ENCODE results near the gene MRPL57.
"Not testable (repeated sequence)": the region's sequence is repeated elsewhere in the genome, so short reads cannot be mapped to it uniquely, and the experiment has no call there.

Gene MRPL57

GRCh38 chr13:21176215-21176981 lies at the start of gene MRPL57, which contains the start of gene SKA3:
TSS of gene MRPL57 (plus strand) at chr13:21176658. CDS start at chr13:21176917, 259 bp downstream.
TSS of gene SKA3 (minus strand) at chr13:21176552. CDS start at chr13:21176477, 75 bp downstream.
- Histone ChIP-seq H3K27ac (peak within 1 kb of the TSS; percentile 94), H3K27me3 (ENCODE audit: insufficient read depth, low read depth, severe bottlenecking) (no peaks in the 10 kb centered on the region), H3K9me3 (ENCODE audit: severe bottlenecking) (no peaks in the 10 kb centered on the region), H3K36me3 (peaks cover 26% of the 10 kb centered on the region), H3K4me3 (ENCODE audit: low read depth, low read length) (peak within 1 kb of the TSS; percentile 78)
- TF ChIP-seq, protein P1, sequence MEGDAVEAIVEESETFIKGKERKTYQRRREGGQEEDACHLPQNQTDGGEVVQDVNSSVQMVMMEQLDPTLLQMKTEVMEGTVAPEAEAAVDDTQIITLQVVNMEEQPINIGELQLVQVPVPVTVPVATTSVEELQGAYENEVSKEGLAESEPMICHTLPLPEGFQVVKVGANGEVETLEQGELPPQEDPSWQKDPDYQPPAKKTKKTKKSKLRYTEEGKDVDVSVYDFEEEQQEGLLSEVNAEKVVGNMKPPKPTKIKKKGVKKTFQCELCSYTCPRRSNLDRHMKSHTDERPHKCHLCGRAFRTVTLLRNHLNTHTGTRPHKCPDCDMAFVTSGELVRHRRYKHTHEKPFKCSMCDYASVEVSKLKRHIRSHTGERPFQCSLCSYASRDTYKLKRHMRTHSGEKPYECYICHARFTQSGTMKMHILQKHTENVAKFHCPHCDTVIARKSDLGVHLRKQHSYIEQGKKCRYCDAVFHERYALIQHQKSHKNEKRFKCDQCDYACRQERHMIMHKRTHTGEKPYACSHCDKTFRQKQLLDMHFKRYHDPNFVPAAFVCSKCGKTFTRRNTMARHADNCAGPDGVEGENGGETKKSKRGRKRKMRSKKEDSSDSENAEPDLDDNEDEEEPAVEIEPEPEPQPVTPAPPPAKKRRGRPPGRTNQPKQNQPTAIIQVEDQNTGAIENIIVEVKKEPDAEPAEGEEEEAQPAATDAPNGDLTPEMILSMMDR (IDR thresholded peaks at IDR 0.05; ENCODE audit: low read depth, low read length) = no peak
- DNase-seq = peak; percentile 97

- Histone ChIP-seq H3K36me3 (no peaks in the 10 kb centered on the region), H3K27me3 (ENCODE audit: insufficient read depth, low read depth, severe bottlenecking) (no peaks in the 10 kb centered on the region), H3K9me3 (ENCODE audit: severe bottlenecking) (peaks cover 9% of the 10 kb centered on the region), H3K27ac (no peak overlapping the region), H3K4me3 (ENCODE audit: low read depth, low read length) (no peak overlapping the region)
- no peak for DNase-seq
- TF ChIP-seq, protein P1 (IDR thresholded peaks at IDR 0.05; ENCODE audit: low read depth, low read length) = no peak
These were observed 46.3 kb upstream of the MRPL57 start for GRCh38 chr13:21130116-21130515.

- no peaks in the 10 kb centered on the region for H3K27me3 ChIP-seq (ENCODE audit: insufficient read depth, low read depth, severe bottlenecking)
These were observed 43.4 kb upstream of the MRPL57 start for GRCh38 chr13:21133077-21133476.

GRCh38 chr13:21134475-21134874 lies 42.0 kb upstream of the MRPL57 start:
- Histone ChIP-seq H3K27ac (no peak overlapping the region), H3K36me3 (no peaks in the 10 kb centered on the region), H3K27me3 (ENCODE audit: insufficient read depth, low read depth, severe bottlenecking) (no peaks in the 10 kb centered on the region), H3K4me3 (ENCODE audit: low read depth, low read length) (no peak overlapping the region), H3K9me3 (ENCODE audit: severe bottlenecking) (peaks cover 9% of the 10 kb centered on the region)
- no peak for DNase-seq
- TF ChIP-seq, protein P1 (IDR thresholded peaks at IDR 0.05; ENCODE audit: low read depth, low read length) = no peak

More at GRCh38 chr13:21133077-21133476, 43.4 kb upstream of the MRPL57 start:
- H3K27ac ChIP-seq = no peak overlapping the region
- no peaks in the 10 kb centered on the region for H3K36me3 ChIP-seq
- peaks cover 9% of the 10 kb centered on the region for H3K9me3 ChIP-seq (ENCODE audit: severe bottlenecking)
- TF ChIP-seq, protein P1 (IDR thresholded peaks at IDR 0.05; ENCODE audit: low read depth, low read length) = no peak
- H3K4me3 ChIP-seq (ENCODE audit: low read depth, low read length) = no peak overlapping the region
- DNase-seq = no peak

DNA sequence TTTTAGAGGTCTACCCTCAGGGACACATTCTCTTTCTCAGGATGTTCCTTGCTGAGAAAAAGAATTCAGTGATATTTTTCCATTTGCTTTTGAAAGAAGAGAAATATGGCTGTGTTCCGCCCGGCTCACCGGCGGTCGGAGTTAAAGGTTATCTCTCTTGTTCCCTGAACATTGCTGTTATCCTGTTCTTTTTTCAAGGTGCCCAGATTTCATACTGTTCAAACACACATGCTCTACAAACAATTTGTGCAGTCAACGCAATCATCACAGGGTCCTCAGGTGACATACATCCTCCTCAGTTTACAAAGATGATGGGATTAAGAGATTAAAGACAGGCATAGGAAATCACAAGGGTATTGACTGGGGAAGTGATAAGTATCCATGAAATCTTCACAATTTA lies 40.6 kb upstream of the MRPL57 start:
- H3K4me3 ChIP-seq (ENCODE audit: low read depth, low read length); H3K36me3 ChIP-seq; H3K27me3 ChIP-seq (ENCODE audit: insufficient read depth, low read depth, severe bottlenecking); H3K27ac ChIP-seq; H3K9me3 ChIP-seq (ENCODE audit: severe bottlenecking); DNase-seq: not testable (repeated sequence)

DNA sequence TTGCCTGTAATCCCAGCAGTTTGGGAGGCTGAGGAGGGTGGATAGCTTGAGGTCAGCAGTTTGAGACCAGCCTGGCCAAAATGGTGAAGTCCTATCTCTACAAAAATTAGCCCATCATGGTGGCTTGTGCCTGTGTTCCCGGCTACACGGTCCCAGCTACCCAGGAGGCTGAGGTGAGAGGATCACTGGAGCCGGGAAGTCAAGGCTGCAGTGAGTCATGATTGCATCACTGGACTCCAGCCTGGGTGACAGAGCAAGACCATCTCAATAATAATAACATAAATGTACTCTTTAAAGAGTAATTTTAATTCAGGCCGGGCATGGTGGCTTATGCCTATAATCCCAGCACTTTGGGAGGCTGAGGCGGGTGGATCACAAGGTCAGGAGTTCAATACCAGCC lies 38.8 kb upstream of the MRPL57 start:
- DNase-seq = no peak
- no peaks in the 10 kb centered on the region for H3K9me3 ChIP-seq (ENCODE audit: severe bottlenecking)

More for the DNA sequence above, 38.8 kb upstream of the MRPL57 start:
- no peak overlapping the region for H3K4me3 ChIP-seq (ENCODE audit: low read depth, low read length)
- no peak overlapping the region for H3K27ac ChIP-seq
- peaks cover 19% of the 10 kb centered on the region for H3K36me3 ChIP-seq
- H3K27me3 ChIP-seq (ENCODE audit: insufficient read depth, low read depth, severe bottlenecking) = no peaks in the 10 kb centered on the region
- TF ChIP-seq, protein P1 (IDR thresholded peaks at IDR 0.05; ENCODE audit: low read depth, low read length) = no peak
